Glutamatergic neuron (in vitro differentiated cells): ENCODE results near the gene SERPING1. TPM values are rescaled to one million over a fixed set of nuclear protein-coding genes. Genes with fewer than 3 reads are reported as not detected.
A peak's percentile ranks its signal among the peaks of the same experiment; 100 is the strongest.

Experiments used
- DNase-seq: peaks from one replicate; pipeline ENCODE4 v3.0.0; 2022
- H3K27ac Mint-ChIP-seq: one replicate; pipeline ENCODE4 v1.8.0; 2020; ENCODE audit warnings: mild to moderate bottlenecking, mixed read lengths, inconsistent platforms; ENCODE audit not compliant: unreplicated experiment
- H3K27me3 Mint-ChIP-seq: one replicate; pipeline ENCODE4 v1.8.0; 2020; ENCODE audit warnings: mild to moderate bottlenecking, moderate library complexity, mixed read lengths, inconsistent platforms; ENCODE audit not compliant: unreplicated experiment
- H3K36me3 Mint-ChIP-seq: one replicate; pipeline ENCODE4 v1.8.0; 2020; ENCODE audit warnings: mild to moderate bottlenecking, mixed read lengths, inconsistent platforms; ENCODE audit not compliant: unreplicated experiment
- H3K4me1 Mint-ChIP-seq: one replicate; pipeline ENCODE4 v1.8.0; 2020; ENCODE audit warnings: mild to moderate bottlenecking, low read depth, mixed read lengths, inconsistent platforms; ENCODE audit not compliant: unreplicated experiment
- H3K4me3 Mint-ChIP-seq: one replicate; pipeline ENCODE4 v1.8.0; 2020; ENCODE audit warnings: mild to moderate bottlenecking, mixed read lengths, inconsistent platforms; ENCODE audit not compliant: unreplicated experiment
- H3K9me3 Mint-ChIP-seq: one replicate; pipeline ENCODE4 v1.8.0; 2020; ENCODE audit warnings: mild to moderate bottlenecking, moderate library complexity, mixed read lengths, inconsistent platforms; ENCODE audit not compliant: unreplicated experiment
- total RNA-seq: library from RNA; stranded (reverse); fragmentation: NEBNext Ultra II Directional; extraction: Animal tissue kit (Norgen Biotek cat#: 25700); gene quantifications from one replicate; pipeline ENCODE4 v1.2.1, GENCODE V29; 2021; ENCODE audit not compliant: unreplicated experiment
- TF ChIP-seq, protein P1 (sequence below): fragments of 200-600 bp; sonication (generic); IDR thresholded peaks from one replicate; pipeline ENCODE4 v1.5.0; 2021; ENCODE audit not compliant: partially characterized antibody, unreplicated experiment

Gene SERPING1
- total RNA-seq, 1 donor from 2014 or later, result 46.1 TPM

GRCh38 chr11:57566905-57567514 is 30.5 kb upstream of the SERPING1 start:
- H3K27ac Mint-ChIP-seq, result peak overlapping the region; percentile 76

GRCh38 chr11:57567515-57568329 is 29.8 kb upstream of the SERPING1 start, which contains the start of gene UBE2L6:
TSS of gene UBE2L6 (minus strand) at chr11:57567672. CDS start at chr11:57567611, 61 bp downstream.
- Mint-ChIP-seq H3K36me3 (no peaks in the 10 kb centered on the region), H3K27me3 (peaks cover 4% of the 10 kb centered on the region), H3K4me1 (peaks cover 21% of the 10 kb centered on the region), H3K27ac (peak within 1 kb of the TSS; percentile 99), H3K4me3 (peak within 1 kb of the TSS; percentile 97), H3K9me3 (peaks cover 6% of the 10 kb centered on the region)
- TF ChIP-seq, protein P1, sequence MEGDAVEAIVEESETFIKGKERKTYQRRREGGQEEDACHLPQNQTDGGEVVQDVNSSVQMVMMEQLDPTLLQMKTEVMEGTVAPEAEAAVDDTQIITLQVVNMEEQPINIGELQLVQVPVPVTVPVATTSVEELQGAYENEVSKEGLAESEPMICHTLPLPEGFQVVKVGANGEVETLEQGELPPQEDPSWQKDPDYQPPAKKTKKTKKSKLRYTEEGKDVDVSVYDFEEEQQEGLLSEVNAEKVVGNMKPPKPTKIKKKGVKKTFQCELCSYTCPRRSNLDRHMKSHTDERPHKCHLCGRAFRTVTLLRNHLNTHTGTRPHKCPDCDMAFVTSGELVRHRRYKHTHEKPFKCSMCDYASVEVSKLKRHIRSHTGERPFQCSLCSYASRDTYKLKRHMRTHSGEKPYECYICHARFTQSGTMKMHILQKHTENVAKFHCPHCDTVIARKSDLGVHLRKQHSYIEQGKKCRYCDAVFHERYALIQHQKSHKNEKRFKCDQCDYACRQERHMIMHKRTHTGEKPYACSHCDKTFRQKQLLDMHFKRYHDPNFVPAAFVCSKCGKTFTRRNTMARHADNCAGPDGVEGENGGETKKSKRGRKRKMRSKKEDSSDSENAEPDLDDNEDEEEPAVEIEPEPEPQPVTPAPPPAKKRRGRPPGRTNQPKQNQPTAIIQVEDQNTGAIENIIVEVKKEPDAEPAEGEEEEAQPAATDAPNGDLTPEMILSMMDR, result peak; percentile 96
- DNase-seq, result peak; percentile 92

More at GRCh38 chr11:57566905-57567514, 30.5 kb upstream of the SERPING1 start:
- no peak for DNase-seq
- H3K4me1 Mint-ChIP-seq, result peaks cover 22% of the 10 kb centered on the region
- H3K36me3 Mint-ChIP-seq, result no peaks in the 10 kb centered on the region
- peaks cover 4% of the 10 kb centered on the region for H3K27me3 Mint-ChIP-seq
- TF ChIP-seq, protein P1, result no peak
- H3K9me3 Mint-ChIP-seq, result peaks cover 6% of the 10 kb centered on the region
- peak overlapping the region; percentile 89 for H3K4me3 Mint-ChIP-seq

GRCh38 chr11:57568330-57568766 is 29.1 kb upstream of the SERPING1 start:
- Mint-ChIP-seq H3K27me3 (peaks cover 4% of the 10 kb centered on the region), H3K4me1 (peaks cover 21% of the 10 kb centered on the region), H3K4me3 (peak overlapping the region; percentile 97), H3K36me3 (no peaks in the 10 kb centered on the region), H3K9me3 (peaks cover 6% of the 10 kb centered on the region), H3K27ac (peak overlapping the region; percentile 99)
- TF ChIP-seq, protein P1, result peak; percentile 30
- DNase-seq, result no peak

- no peak overlapping the region for H3K27ac Mint-ChIP-seq
- H3K4me3 Mint-ChIP-seq, result no peak overlapping the region
Measured at GRCh38 chr11:57571606-57572005, 25.9 kb upstream of the SERPING1 start.

More at GRCh38 chr11:57571606-57572005, 25.9 kb upstream of the SERPING1 start:
- TF ChIP-seq, protein P1, result no peak
- DNase-seq, result no peak
- Mint-ChIP-seq H3K9me3 (peaks cover 6% of the 10 kb centered on the region), H3K4me1 (peaks cover 12% of the 10 kb centered on the region), H3K27me3 (peaks cover 2% of the 10 kb centered on the region), H3K36me3 (no peaks in the 10 kb centered on the region)
